DND-41 (cell line): ENCODE measurements around the gene GTF2A2.

ENCODE experiments used
- ATAC-seq: fragments of 200-7000 bp; cut with Tn5 transposase; 3 replicates; pipeline ENCODE4 v1.9.1; 2021; ENCODE audit warnings: low read depth; ENCODE audit not compliant: insufficient read depth
- DNase-seq: peaks from one replicate; pipeline ENCODE4 v3.0.0-alpha.2; 2020
- H2AFZ ChIP-seq: 2 replicates; pipeline ENCODE4 v1.6.0; 2012; ENCODE audit warnings: low read depth, low read length
- H3K27ac ChIP-seq: 2 replicates; pipeline ENCODE4 v1.5.1; 2012; ENCODE audit warnings: low read length, inconsistent platforms
- H3K27me3 ChIP-seq: fragments of 200-600 bp; sonication (generic); 2 replicates; pipeline ENCODE4 v1.6.0; 2012; ENCODE audit warnings: low read length, mild to moderate bottlenecking, inconsistent platforms; ENCODE audit not compliant: insufficient read depth, poor library complexity
- H3K36me3 ChIP-seq: 2 replicates; pipeline ENCODE4 v1.5.1; 2012; ENCODE audit warnings: low read length, inconsistent platforms; ENCODE audit not compliant: insufficient read depth
- H3K4me1 ChIP-seq: 2 replicates; pipeline ENCODE4 v1.5.1; 2012; ENCODE audit warnings: mild to moderate bottlenecking, low read length; ENCODE audit not compliant: insufficient read depth
- H3K4me2 ChIP-seq: 2 replicates; pipeline ENCODE4 v1.6.0; 2012; ENCODE audit warnings: mild to moderate bottlenecking, moderate library complexity, low read length, inconsistent platforms; ENCODE audit not compliant: insufficient read depth
- H3K4me3 ChIP-seq, 2 experiments: fragments of 200-600 bp in 1 of 2; shearing (Covaris generic) in 1 of 2; 2 replicates each; pipeline ENCODE4 v1.5.1; 2012 to 2016; ENCODE audit warnings: inconsistent platforms in 2 of 2, low read length in 2 of 2, mild to moderate bottlenecking in 2 of 2, low read depth in 1 of 2, moderate library complexity in 1 of 2
- H3K79me2 ChIP-seq: 2 replicates; pipeline ENCODE4 v1.6.0; 2012; ENCODE audit warnings: low read length, inconsistent platforms; ENCODE audit not compliant: insufficient read depth
- H3K9ac ChIP-seq: 2 replicates; pipeline ENCODE4 v1.6.0; 2012; ENCODE audit warnings: low read depth, mild to moderate bottlenecking, inconsistent platforms, low read length, moderate library complexity
- H3K9me3 ChIP-seq: 2 replicates; pipeline ENCODE4 v1.5.1; 2012; ENCODE audit warnings: low read length, moderate library complexity, mild to moderate bottlenecking, inconsistent platforms; ENCODE audit not compliant: insufficient read depth, severe bottlenecking
- H4K20me1 ChIP-seq: 2 replicates; pipeline ENCODE4 v1.6.0; 2012; ENCODE audit warnings: low read length; ENCODE audit not compliant: insufficient read depth
- CTCF ChIP-seq: IDR thresholded peaks from 2 replicates; pipeline ENCODE4 v1.5.1; 2012; ENCODE audit warnings: borderline replicate concordance, low read length, moderate library complexity, mild to moderate bottlenecking; ENCODE audit not compliant: poor library complexity, severe bottlenecking; ENCODE audit errors: extremely low read depth
- EZH2 ChIP-seq: IDR thresholded peaks from 3 replicates; pipeline ENCODE4 v1.6.1; 2012; ENCODE audit warnings: borderline replicate concordance, low read depth, mild to moderate bottlenecking, moderate library complexity, low read length, inconsistent platforms; ENCODE audit not compliant: severe bottlenecking

The GTF2A2 gene

GRCh38 chr15:59686389-59686788 is 29.1 kb upstream of the GTF2A2 start:
- H3K27ac ChIP-seq = no peak overlapping the region
- peaks cover 35% of the 10 kb centered on the region for H3K36me3 ChIP-seq

DNA sequence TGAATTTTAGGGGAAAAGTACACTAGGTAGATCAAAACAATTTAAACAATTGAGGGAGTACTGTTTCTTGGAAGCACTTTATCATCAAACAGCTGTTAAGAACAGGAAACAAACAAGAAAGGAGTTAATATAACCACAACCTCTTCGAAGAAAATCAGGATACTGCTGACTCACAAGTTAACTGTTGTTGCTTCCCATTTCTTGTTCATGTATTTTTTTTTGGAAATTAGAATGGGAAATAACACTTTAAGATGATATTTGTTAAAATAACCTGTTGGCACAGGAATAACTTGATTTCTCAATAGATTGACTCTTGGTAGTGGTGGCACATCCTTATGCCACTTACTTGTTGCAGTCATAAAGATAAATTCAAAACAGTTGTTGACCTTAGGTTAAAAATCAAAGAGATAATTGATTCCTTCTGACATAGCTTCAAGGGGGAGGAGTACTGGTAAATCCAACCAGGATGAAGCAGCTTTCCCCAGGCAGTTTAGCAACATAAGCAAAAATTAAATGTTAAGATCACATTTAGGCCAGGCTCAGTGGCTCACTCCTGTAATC is 28.5 kb upstream of the GTF2A2 start:
- peak overlapping the region; percentile 75; the same call in 1 of the 2 replicates for H3K4me2 ChIP-seq
- no peak for TF ChIP-seq CTCF
- no peak for TF ChIP-seq EZH2
- peaks cover 41% of the 10 kb centered on the region for H3K36me3 ChIP-seq
- peaks cover 81% of the 10 kb centered on the region for H3K79me2 ChIP-seq
- no peak overlapping the region for H2AFZ ChIP-seq
- 0 out of 4 replicates have a peak overlapping the region, but pooled peaks of 1 of the 2 experiments have one; percentile 3 for H3K4me3 ChIP-seq
- peaks cover 59% of the 10 kb centered on the region for H4K20me1 ChIP-seq
- H3K9me3 ChIP-seq = no peaks in the 10 kb centered on the region
- ATAC-seq (no peak), DNase-seq (no peak)
- H3K9ac ChIP-seq = no peak overlapping the region
- no peaks in the 10 kb centered on the region for H3K27me3 ChIP-seq
- peak overlapping the region; percentile 48; the same call in 1 of the 2 replicates for H3K27ac ChIP-seq
- peaks cover 44% of the 10 kb centered on the region for H3K4me1 ChIP-seq

More at GRCh38 chr15:59686389-59686788, 29.1 kb upstream of the GTF2A2 start:
- ATAC-seq = no peak
- H3K4me2 ChIP-seq = peak overlapping the region; percentile 75; the same call in 1 of the 2 replicates
- H2AFZ ChIP-seq = no peak overlapping the region
- no peak overlapping the region for H3K9ac ChIP-seq
- no peak for DNase-seq
- peaks cover 75% of the 10 kb centered on the region for H3K79me2 ChIP-seq
- no peak overlapping the region for H3K4me3 ChIP-seq
- H3K9me3 ChIP-seq = no peaks in the 10 kb centered on the region
- H4K20me1 ChIP-seq = peaks cover 56% of the 10 kb centered on the region
- no peaks in the 10 kb centered on the region for H3K27me3 ChIP-seq
- H3K4me1 ChIP-seq = peaks cover 45% of the 10 kb centered on the region
- no peak for TF ChIP-seq EZH2
- no peak for TF ChIP-seq CTCF

DNA sequence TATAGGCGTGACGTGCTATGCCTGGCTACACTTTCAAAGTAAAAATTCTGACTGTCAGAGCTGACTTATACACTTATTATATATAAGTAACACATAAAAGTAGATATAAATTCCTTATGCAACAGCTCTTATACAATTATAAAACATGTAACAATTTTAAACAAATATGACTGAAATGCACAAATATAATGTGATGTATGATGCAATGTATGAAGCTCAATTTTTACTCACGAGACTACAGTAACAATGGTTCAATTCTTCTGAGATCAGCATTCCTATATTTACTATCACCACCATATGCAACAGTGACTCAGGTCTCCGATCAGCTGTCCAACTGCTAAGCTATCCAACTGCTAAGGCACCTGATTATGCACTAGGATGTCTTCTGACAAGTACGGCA is 23.6 kb upstream of the GTF2A2 start:
- Histone ChIP-seq H2AFZ (no peak overlapping the region), H3K4me2 (no peak overlapping the region), H3K4me1 (peaks cover 13% of the 10 kb centered on the region), H4K20me1 (peaks cover 29% of the 10 kb centered on the region), H3K27me3 (no peaks in the 10 kb centered on the region), H3K36me3 (peaks cover 71% of the 10 kb centered on the region), H3K27ac (no peak overlapping the region), H3K9ac (no peak overlapping the region), H3K9me3 (no peaks in the 10 kb centered on the region), H3K79me2 (peaks cover 56% of the 10 kb centered on the region), H3K4me3 (no peak overlapping the region)
- TF ChIP-seq EZH2 (no peak), CTCF (no peak)
- no peak for ATAC-seq
- DNase-seq = no peak
